Keratinocyte (primary cell): ENCODE measurements around the gene REXO1. TPM values are rescaled to one million over a fixed set of nuclear protein-coding genes. Genes with fewer than 3 reads are reported as not detected.

ENCODE experiments used
- DNase-seq: peaks from one replicate; pipeline ENCODE4 v3.0.0-alpha.2; 2011; ENCODE audit warnings: low read depth, missing footprints, low spot score
- FAIRE-seq: peaks from 2 replicates; lab custom pipeline; 2011; peaks lifted over from hg19 to GRCh38; lab: Jason Lieb, UNC
- H2AFZ ChIP-seq: 2 replicates; pipeline ENCODE4 v1.6.0; 2012; ENCODE audit warnings: low read length, control low read depth, inconsistent platforms; ENCODE audit not compliant: control insufficient read depth
- H3K27ac ChIP-seq: 2 replicates; pipeline ENCODE4 v1.5.1; 2011; ENCODE audit warnings: low read length; ENCODE audit not compliant: control insufficient read depth, insufficient read depth
- H3K27me3 ChIP-seq: 3 replicates; pipeline ENCODE4 v1.6.0; 2011; ENCODE audit warnings: low read length; ENCODE audit not compliant: control insufficient read depth, insufficient read depth; ENCODE audit errors: extremely low read depth
- H3K36me3 ChIP-seq, 2 experiments: 2 replicates in 1 of 2; 3 replicates in 1 of 2; pipeline ENCODE4 v1.5.1; 2011; ENCODE audit warnings: low read length in 2 of 2, mild to moderate bottlenecking in 1 of 2; ENCODE audit not compliant: control insufficient read depth in 2 of 2, insufficient read depth in 2 of 2; ENCODE audit errors: extremely low read depth in 1 of 2
- H3K4me1 ChIP-seq: 3 replicates; pipeline ENCODE4 v1.5.1; 2011; ENCODE audit warnings: low read length; ENCODE audit not compliant: control insufficient read depth, insufficient read depth; ENCODE audit errors: extremely low read depth
- H3K4me2 ChIP-seq: 3 replicates; pipeline ENCODE4 v1.6.0; 2011; ENCODE audit warnings: low read depth, low read length; ENCODE audit not compliant: control insufficient read depth, insufficient read depth; ENCODE audit errors: extremely low read depth
- H3K4me3 ChIP-seq, 3 experiments: fragments of 200-600 bp in 1 of 3; sonication (generic) in 1 of 3; 2 replicates in 2 of 3; 3 replicates in 1 of 3; pipeline ENCODE4 v1.5.1; 2011 to 2016; ENCODE audit warnings: low read length in 3 of 3, mild to moderate bottlenecking in 3 of 3, control low read depth in 2 of 3, inconsistent platforms in 1 of 3, low read depth in 1 of 3, mixed read lengths in 1 of 3, mixed run types in 1 of 3, moderate library complexity in 1 of 3; ENCODE audit not compliant: control insufficient read depth in 2 of 3, insufficient read depth in 2 of 3; ENCODE audit errors: extremely low read depth in 1 of 3
- H3K79me2 ChIP-seq: 2 replicates; pipeline ENCODE4 v1.6.0; 2012; ENCODE audit warnings: low read length; ENCODE audit not compliant: control insufficient read depth, insufficient read depth
- H3K9ac ChIP-seq: 3 replicates; pipeline ENCODE4 v1.6.0; 2011; ENCODE audit warnings: low read length; ENCODE audit not compliant: control insufficient read depth, insufficient read depth; ENCODE audit errors: extremely low read depth
- H3K9me1 ChIP-seq: 3 replicates; pipeline ENCODE4 v1.6.0; 2011; ENCODE audit warnings: low read length; ENCODE audit not compliant: control insufficient read depth, insufficient read depth; ENCODE audit errors: extremely low read depth
- H3K9me3 ChIP-seq: 2 replicates; pipeline ENCODE4 v1.5.1; 2012; ENCODE audit warnings: low read depth, low read length; ENCODE audit not compliant: control insufficient read depth
- H4K20me1 ChIP-seq: 3 replicates; pipeline ENCODE4 v1.6.0; 2011; ENCODE audit warnings: low read length; ENCODE audit not compliant: control insufficient read depth, insufficient read depth; ENCODE audit errors: extremely low read depth
- EZH2 ChIP-seq: IDR thresholded peaks from one replicate; pipeline ENCODE4 v1.6.1; 2012; ENCODE audit warnings: inconsistent platforms, mild to moderate bottlenecking, low read length, moderate library complexity
- dilution Hi-C: fragments of 300-500 bp; cut with MboI; formaldehyde crosslinking; loops from one replicate; pipeline ENCODE4 v1.7.0; 2020; ENCODE audit warnings: low sequenced_read_pairs; ENCODE audit not compliant: extremely low pct_ligation_motif_present
- polyA plus RNA-seq, 5 experiments: library from polyadenylated mRNA; depleted of rRNA in 3 of 5; stranded (reverse) in 3 of 5; stranded (forward) in 1 of 5; unstranded in 1 of 5; fragments of >200 nt; gene quantifications; 1 replicate in 1 of 5; 2 replicates in 3 of 5; 3 replicates in 1 of 5; pipeline versions ENCODE4 v1.2.1 to v1.2.3, GENCODE V29; 2011 to 2012; ENCODE audit warnings: missing spikeins in 2 of 5, low read depth in 1 of 5, low replicate concordance in 1 of 5
- TF ChIP-seq, protein P1 (sequence below), 3 experiments: IDR thresholded peaks in 1 of 3; conservative IDR thresholded peaks in 1 of 3; optimal IDR thresholded peaks in 1 of 3; 2 replicates in 2 of 3; 3 replicates in 1 of 3; pipeline versions ENCODE3 to v1.5.1; 2011; ENCODE audit warnings: low read length in 3 of 3, mild to moderate bottlenecking in 3 of 3, moderate library complexity in 2 of 3, control low read depth in 1 of 3, inconsistent platforms in 1 of 3; ENCODE audit not compliant: insufficient read depth in 2 of 3; ENCODE audit errors: extremely low read depth in 1 of 3

REXO1 gene
- polyA plus RNA-seq, 1 donor (not counting 4 experiments of a cell fraction or from before 2014, with no cell fraction given), result 6.1 TPM

DNA sequence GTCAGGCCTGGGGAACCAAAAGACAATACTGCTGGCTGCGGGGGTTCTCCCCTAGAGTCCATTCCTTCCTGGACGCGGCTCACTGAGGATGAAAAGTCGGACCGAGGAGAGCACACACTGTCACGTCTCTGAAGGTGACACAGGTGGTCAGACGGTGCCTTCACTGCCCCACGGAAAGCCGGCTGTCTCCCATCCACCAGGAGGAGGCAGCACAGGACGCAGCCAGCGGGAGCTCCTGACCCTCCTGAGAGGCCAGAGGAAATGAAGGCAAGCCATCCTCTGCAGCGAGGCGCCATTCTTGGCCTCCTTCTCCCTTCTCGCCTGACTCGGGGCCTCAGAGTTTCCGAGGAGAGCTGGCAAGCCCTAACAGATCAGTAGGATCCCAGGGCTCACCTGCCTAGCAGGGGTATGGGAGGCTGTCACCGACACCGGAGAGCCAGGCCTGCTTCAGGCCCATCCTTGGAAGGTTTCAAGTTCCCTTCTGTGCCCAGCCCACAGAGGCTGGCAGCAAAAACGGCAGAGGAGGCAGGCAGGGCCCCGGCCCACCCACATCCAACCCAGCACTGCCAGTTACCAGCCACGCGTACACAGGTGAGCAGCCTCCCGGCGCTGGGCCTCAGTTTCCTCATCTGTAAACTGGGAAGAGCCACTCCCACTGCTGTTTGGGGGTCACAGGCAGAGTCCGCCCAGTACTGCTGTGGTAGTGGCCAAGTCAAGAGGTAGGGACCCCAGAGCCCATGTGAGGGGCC, 4.5 kb downstream of the REXO1 start:
- Histone ChIP-seq H2AFZ (no peak overlapping the region), H3K9me3 (no peaks in the 10 kb centered on the region), H3K36me3 (peaks cover 6 to 22% of the 10 kb centered on the region in 2 experiments), H3K9me1 (no peaks in the 10 kb centered on the region), H4K20me1 (peaks cover 33% of the 10 kb centered on the region), H3K4me3 (peak overlapping the region in 2 of 3 experiments; percentile 22 to 56), H3K9ac (peak overlapping the region; percentile 72), H3K27me3 (no peaks in the 10 kb centered on the region), H3K27ac (peak overlapping the region; percentile 73), H3K4me1 (peaks cover 62% of the 10 kb centered on the region), H3K79me2 (peaks cover 88% of the 10 kb centered on the region), H3K4me2 (peak overlapping the region; percentile 82)
- DNase-seq (no peak), FAIRE-seq (peak; percentile 72)
- TF ChIP-seq, protein P1, sequence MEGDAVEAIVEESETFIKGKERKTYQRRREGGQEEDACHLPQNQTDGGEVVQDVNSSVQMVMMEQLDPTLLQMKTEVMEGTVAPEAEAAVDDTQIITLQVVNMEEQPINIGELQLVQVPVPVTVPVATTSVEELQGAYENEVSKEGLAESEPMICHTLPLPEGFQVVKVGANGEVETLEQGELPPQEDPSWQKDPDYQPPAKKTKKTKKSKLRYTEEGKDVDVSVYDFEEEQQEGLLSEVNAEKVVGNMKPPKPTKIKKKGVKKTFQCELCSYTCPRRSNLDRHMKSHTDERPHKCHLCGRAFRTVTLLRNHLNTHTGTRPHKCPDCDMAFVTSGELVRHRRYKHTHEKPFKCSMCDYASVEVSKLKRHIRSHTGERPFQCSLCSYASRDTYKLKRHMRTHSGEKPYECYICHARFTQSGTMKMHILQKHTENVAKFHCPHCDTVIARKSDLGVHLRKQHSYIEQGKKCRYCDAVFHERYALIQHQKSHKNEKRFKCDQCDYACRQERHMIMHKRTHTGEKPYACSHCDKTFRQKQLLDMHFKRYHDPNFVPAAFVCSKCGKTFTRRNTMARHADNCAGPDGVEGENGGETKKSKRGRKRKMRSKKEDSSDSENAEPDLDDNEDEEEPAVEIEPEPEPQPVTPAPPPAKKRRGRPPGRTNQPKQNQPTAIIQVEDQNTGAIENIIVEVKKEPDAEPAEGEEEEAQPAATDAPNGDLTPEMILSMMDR (optimal IDR thresholded peaks at IDR 0.05 in 1 of 3, IDR thresholded peaks at IDR 0.05 in 1 of 3, conservative IDR thresholded peaks at IDR 0.05 in 1 of 3; ENCODE audit: extremely low read depth in 1 of 3, insufficient read depth in 2 of 3, low read length in 3 of 3), result peak; percentile 69 to 76 (median 69)
- TF ChIP-seq EZH2, result no peak
- dilution Hi-C loops, result no loop called here

DNA sequence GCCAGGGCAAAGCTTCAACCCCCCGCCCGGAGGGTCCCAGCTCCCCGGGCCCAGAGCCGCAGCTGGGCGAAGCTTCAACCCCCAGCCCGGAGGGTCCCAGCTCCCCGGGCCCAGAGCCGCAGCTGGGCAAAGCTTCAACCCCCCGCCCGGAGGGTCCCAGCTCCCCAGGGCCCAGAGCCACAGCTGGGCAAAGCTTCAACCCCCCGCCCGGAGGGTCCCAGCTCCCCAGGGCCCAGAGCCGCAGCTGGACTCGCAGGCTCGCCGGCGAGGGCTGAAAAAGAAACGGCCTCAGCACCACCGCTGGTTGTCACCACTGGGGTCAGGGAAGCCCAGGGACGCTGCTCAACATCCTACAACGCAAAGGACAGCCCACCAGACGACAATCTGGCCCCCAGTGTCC, 5.2 kb downstream of the REXO1 start:
- Histone ChIP-seq H3K9ac (peak overlapping the region; percentile 72), H3K27me3 (no peaks in the 10 kb centered on the region), H4K20me1 (peaks cover 33% of the 10 kb centered on the region), H3K27ac (peak overlapping the region; percentile 73), H3K9me3 (no peaks in the 10 kb centered on the region), H2AFZ (no peak overlapping the region), H3K4me1 (peaks cover 62% of the 10 kb centered on the region), H3K36me3 (peaks cover 8 to 22% of the 10 kb centered on the region in 2 experiments), H3K4me3 (peak overlapping the region in 2 of 3 experiments; percentile 55 to 56), H3K4me2 (peak overlapping the region; percentile 82), H3K9me1 (no peaks in the 10 kb centered on the region), H3K79me2 (peaks cover 93% of the 10 kb centered on the region)
- dilution Hi-C loops, result no loop called here
- TF ChIP-seq, protein P1 (optimal IDR thresholded peaks at IDR 0.05 in 1 of 3, IDR thresholded peaks at IDR 0.05 in 1 of 3, conservative IDR thresholded peaks at IDR 0.05 in 1 of 3; ENCODE audit: extremely low read depth in 1 of 3, insufficient read depth in 2 of 3, low read length in 3 of 3), result no peak
- no peak for TF ChIP-seq EZH2
- FAIRE-seq, result no peak
- DNase-seq, result no peak
